NOMO-1 (cell line): ENCODE measurements around the gene FHOD1.

ENCODE experiments used
- DNase-seq, 2 experiments: peaks; one replicate each; lab custom pipeline; 2025; ENCODE audit not compliant: unreplicated experiment in 2 of 2; lab: John Stamatoyannopoulos, UW

Gene FHOD1

GRCh38 chr16:67210069-67210937 is 37.0 kb downstream of the FHOD1 start:
- no peak for DNase-seq

GRCh38 chr16:67209565-67209964 is 37.7 kb downstream of the FHOD1 start:
- no peak for DNase-seq

- no peak for DNase-seq
Observed at GRCh38 chr16:67208154-67208896, 39.0 kb downstream of the FHOD1 start.

- no peak for DNase-seq
Observed at GRCh38 chr16:67207249-67208091, 39.8 kb downstream of the FHOD1 start.

- no peak for DNase-seq
Observed at GRCh38 chr16:67206838-67207248, 40.4 kb downstream of the FHOD1 start.

GRCh38 chr16:67206129-67206837 is 41.0 kb downstream of the FHOD1 start:
- no peak for DNase-seq

- no peak for DNase-seq
Observed at GRCh38 chr16:67204076-67204475, 43.2 kb downstream of the FHOD1 start.

GRCh38 chr16:67202956-67203493 is 44.3 kb downstream of the FHOD1 start:
- DNase-seq: no peak

GRCh38 chr16:67202426-67202825 is 44.9 kb downstream of the FHOD1 start:
- no peak for DNase-seq

- DNase-seq: no peak
Observed at GRCh38 chr16:67201411-67202345, 45.6 kb downstream of the FHOD1 start.

GRCh38 chr16:67200491-67200890 is 46.8 kb downstream of the FHOD1 start:
- DNase-seq: no peak

GRCh38 chr16:67199808-67200198 is 47.5 kb downstream of the FHOD1 start:
- no peak for DNase-seq

GRCh38 chr16:67199011-67199807 is 48.1 kb downstream of the FHOD1 start, which contains the start of gene ELMO3:
Gene ELMO3, plus strand, starts transcription at chr16:67199131. Its CDS starts 196 bp downstream, at chr16:67199327.
- no peak for DNase-seq

- no peak for DNase-seq
Observed at GRCh38 chr16:67198238-67198734, 49.0 kb downstream of the FHOD1 start.

GRCh38 chr16:67197704-67198103 is 49.6 kb downstream of the FHOD1 start:
- no peak for DNase-seq

- no peak for DNase-seq
Observed at GRCh38 chr16:67196881-67197280, 50.4 kb downstream of the FHOD1 start.

- DNase-seq: no peak
Observed at GRCh38 chr16:67195676-67196075, 51.6 kb downstream of the FHOD1 start.

GRCh38 chr16:67194260-67194659 is 53.0 kb downstream of the FHOD1 start:
- no peak for DNase-seq
